Naive B cell (primary cell): ENCODE measurements around the gene CARD11. TPM values are rescaled to one million over a fixed set of nuclear protein-coding genes. Genes with fewer than 3 reads are reported as not detected.

ENCODE experiments used
- ATAC-seq, 2 donors: fragments of 150-1000 bp; cut with Tn5 transposase; 2 replicates each; pipeline ENCODE4 v1.10.0; 2021; ENCODE audit warnings: low read depth in 2 of 2, mild to moderate bottlenecking in 2 of 2, moderate library complexity in 2 of 2
- DNase-seq: peaks from one replicate; pipeline ENCODE4 v3.0.0; 2022
- H3K27ac Mint-ChIP-seq, 6 donors: one replicate each; pipeline ENCODE4 v1.8.0; 2020 to 2022; ENCODE audit warnings: mild to moderate bottlenecking in 6 of 6, mixed read lengths in 6 of 6, moderate library complexity in 5 of 6, inconsistent platforms in 2 of 6
- H3K27me3 Mint-ChIP-seq, 3 donors: one replicate each; pipeline ENCODE4 v1.8.0; 2021 to 2022; ENCODE audit warnings: mixed read lengths in 3 of 3, mild to moderate bottlenecking in 1 of 3
- H3K36me3 Mint-ChIP-seq, 2 donors: one replicate each; pipeline ENCODE4 v1.8.0; 2020 to 2022; ENCODE audit warnings: mixed read lengths in 2 of 2, inconsistent platforms in 1 of 2, mild to moderate bottlenecking in 1 of 2
- H3K4me1 Mint-ChIP-seq, 3 donors: one replicate each; pipeline ENCODE4 v1.8.0; 2020 to 2022; ENCODE audit warnings: mixed read lengths in 3 of 3, inconsistent platforms in 1 of 3, mild to moderate bottlenecking in 1 of 3, moderate library complexity in 1 of 3
- H3K4me3 Mint-ChIP-seq, 8 donors: one replicate each; pipeline ENCODE4 v1.8.0; 2020 to 2022; ENCODE audit warnings: mild to moderate bottlenecking in 8 of 8, mixed read lengths in 8 of 8, moderate library complexity in 8 of 8, inconsistent platforms in 2 of 8
- H3K9me3 Mint-ChIP-seq, 7 donors: one replicate each; pipeline ENCODE4 v1.8.0; 2020 to 2022; ENCODE audit warnings: mixed read lengths in 7 of 7, mild to moderate bottlenecking in 5 of 7, inconsistent platforms in 2 of 7, moderate library complexity in 1 of 7
- polyA plus RNA-seq, 6 donors: library from polyadenylated mRNA; unstranded; fragments of 300-500 nt; fragmentation: Illumina TruSeq; gene quantifications; one replicate each; pipeline ENCODE4 v1.2.3, GENCODE V29; 2021; ENCODE audit warnings: low read depth in 6 of 6

Gene CARD11
- polyA plus RNA-seq, 6 donors from 2014 or later = 9.4 to 55.3 (median 17.5) TPM

GRCh38 chr7:2984091-2984490, 59.6 kb downstream of the CARD11 start:
- Mint-ChIP-seq H3K27ac (peak overlapping the region; percentile 83 to 100 (median 91)), H3K36me3 (peaks cover 0 to 8% of the 10 kb centered on the region in 2 donors), H3K27me3 (no peaks in the 10 kb centered on the region), H3K9me3 (peaks cover 0 to 9% (median 4%) of the 10 kb centered on the region in 7 donors), H3K4me3 (peak overlapping the region in 4 of 8 donors; percentile 15 to 59 (median 25)), H3K4me1 (peaks cover 67 to 89% (median 85%) of the 10 kb centered on the region in 3 donors)
- DNase-seq = no peak
- ATAC-seq = no peak

DNA sequence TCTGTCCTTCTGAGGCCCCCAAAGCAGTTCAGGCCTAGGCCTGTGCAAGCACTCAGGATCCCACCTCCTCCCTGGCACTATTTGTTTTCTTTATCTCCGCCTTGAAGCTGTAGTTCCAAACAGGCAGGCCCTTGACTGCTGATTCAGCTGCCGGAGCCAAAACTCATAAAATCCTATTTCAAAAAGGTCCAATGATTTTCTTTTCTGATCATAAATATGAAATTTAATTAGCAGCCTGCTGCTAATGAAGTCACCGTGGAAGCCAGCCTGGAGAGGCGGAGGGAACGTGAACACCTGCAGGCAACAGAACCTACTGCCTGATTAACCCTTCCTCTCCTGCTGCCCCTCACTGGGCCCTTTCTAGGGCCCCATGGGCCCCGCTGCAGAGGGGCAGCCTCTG, 60.1 kb downstream of the CARD11 start:
- peak overlapping the region in 3 of 8 donors; percentile 3 to 59 (median 5) for H3K4me3 Mint-ChIP-seq
- no peaks in the 10 kb centered on the region for H3K27me3 Mint-ChIP-seq
- H3K27ac Mint-ChIP-seq = peak overlapping the region; percentile 89 to 100 (median 95)
- DNase-seq (no peak), ATAC-seq (no peak)
- peaks cover 72 to 91% (median 87%) of the 10 kb centered on the region in 3 donors for H3K4me1 Mint-ChIP-seq
- H3K9me3 Mint-ChIP-seq = peaks cover 0 to 6% (median 3%) of the 10 kb centered on the region in 7 donors
- H3K36me3 Mint-ChIP-seq = peaks cover 0 to 4% of the 10 kb centered on the region in 2 donors

DNA sequence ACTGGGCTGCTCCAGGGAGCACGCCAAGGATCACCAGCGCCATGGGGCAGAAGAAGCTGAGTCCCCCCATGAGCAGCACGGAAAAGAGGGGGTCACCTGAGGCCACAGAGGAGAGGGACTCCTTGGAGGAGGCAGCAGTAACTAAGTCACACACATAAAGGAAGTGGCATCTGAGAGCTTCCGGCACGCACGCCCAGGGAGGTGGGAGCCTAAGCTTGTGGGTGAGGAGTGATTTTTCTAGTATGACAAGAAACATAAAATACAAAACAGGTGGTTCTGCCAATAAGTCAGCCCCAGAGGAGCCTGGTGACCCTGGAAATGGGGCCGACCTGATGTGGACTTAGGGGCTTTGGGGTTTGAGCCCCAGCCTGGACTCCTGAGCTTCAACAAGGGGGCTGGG, 60.8 kb downstream of the CARD11 start:
- no peaks in the 10 kb centered on the region for H3K27me3 Mint-ChIP-seq
- peak overlapping the region; percentile 23 to 97 (median 69) for H3K4me3 Mint-ChIP-seq
- peak overlapping the region; percentile 89 to 100 (median 95) for H3K27ac Mint-ChIP-seq
- ATAC-seq (peak; percentile 15 to 26), DNase-seq (peak; percentile 63)
- peaks cover 78 to 91% (median 91%) of the 10 kb centered on the region in 3 donors for H3K4me1 Mint-ChIP-seq
- H3K36me3 Mint-ChIP-seq = no peaks in the 10 kb centered on the region
- no peaks in the 10 kb centered on the region for H3K9me3 Mint-ChIP-seq

DNA sequence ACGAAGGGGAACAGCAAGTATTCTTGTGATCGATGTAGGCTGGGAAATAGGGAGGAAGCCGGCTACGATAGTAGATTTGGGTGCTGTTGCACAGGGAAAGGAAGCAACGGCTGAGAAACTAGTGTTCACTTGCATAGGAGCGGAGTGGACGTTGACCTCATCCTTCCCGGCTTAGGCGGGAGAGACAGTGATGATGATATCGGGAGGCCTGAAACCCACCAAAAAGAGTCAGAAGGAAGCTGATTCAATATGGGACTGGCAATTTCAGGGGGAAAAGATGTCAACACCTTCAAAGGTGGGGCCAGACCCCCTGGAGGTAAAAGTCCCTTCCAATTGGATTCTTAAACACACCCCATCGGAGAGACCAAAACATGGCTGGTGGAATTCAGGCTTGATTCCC, 61.3 kb downstream of the CARD11 start:
- H3K4me1 Mint-ChIP-seq = peaks cover 78 to 95% (median 93%) of the 10 kb centered on the region in 3 donors
- H3K9me3 Mint-ChIP-seq = no peaks in the 10 kb centered on the region
- no peaks in the 10 kb centered on the region for H3K27me3 Mint-ChIP-seq
- ATAC-seq (no peak), DNase-seq (no peak)
- H3K27ac Mint-ChIP-seq = peak overlapping the region; percentile 89 to 100 (median 95)
- H3K4me3 Mint-ChIP-seq = peak overlapping the region; percentile 23 to 97 (median 69)
- no peaks in the 10 kb centered on the region for H3K36me3 Mint-ChIP-seq

GRCh38 chr7:2981103-2981480, 62.6 kb downstream of the CARD11 start:
- Mint-ChIP-seq H3K9me3 (no peaks in the 10 kb centered on the region), H3K36me3 (no peaks in the 10 kb centered on the region), H3K27me3 (no peaks in the 10 kb centered on the region), H3K27ac (peak overlapping the region; percentile 29 to 100 (median 94)), H3K4me1 (peaks cover 68 to 93% (median 88%) of the 10 kb centered on the region in 3 donors), H3K4me3 (peak overlapping the region; percentile 84 to 97 (median 94))
- DNase-seq (no peak), ATAC-seq (no peak)

DNA sequence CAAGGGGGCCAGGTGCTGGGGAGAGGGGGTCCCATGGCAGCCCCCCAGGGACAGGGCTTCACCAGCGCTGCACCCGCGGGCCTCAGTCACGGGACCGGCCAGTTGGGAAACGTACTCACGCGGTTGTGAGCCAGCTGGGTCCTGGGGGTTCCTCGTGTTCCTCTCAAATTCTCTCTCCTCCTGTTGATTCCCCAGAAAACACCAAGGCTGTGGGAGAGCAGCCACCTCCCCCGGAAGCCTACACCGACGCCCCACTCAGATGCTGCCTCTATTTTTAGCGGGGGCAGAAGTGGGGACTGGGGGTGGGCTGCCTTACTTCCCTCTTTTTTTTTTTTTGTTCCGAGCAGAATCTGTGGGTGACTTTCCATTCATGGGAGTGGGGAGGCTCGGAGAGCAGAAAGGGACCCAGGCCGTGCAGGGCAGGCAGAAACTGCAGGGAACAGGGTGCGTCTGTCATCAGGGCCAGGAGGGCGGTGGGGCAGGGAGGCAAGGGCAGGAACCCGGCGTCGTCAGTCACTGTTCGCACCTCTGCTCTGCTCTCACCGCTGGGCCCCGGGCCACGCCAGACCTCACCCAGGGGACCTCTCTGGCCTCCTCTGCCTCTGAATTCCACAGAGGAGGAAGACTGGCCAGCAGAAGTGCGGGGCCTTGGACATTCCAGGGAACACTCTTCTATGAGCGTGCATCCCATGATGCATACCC, 63.1 kb downstream of the CARD11 start:
- peak; percentile 70 for DNase-seq
- Mint-ChIP-seq H3K4me1 (peaks cover 67 to 91% (median 89%) of the 10 kb centered on the region in 3 donors), H3K27me3 (no peaks in the 10 kb centered on the region), H3K4me3 (peak overlapping the region; percentile 84 to 97 (median 94)), H3K36me3 (no peaks in the 10 kb centered on the region), H3K27ac (peak overlapping the region; percentile 91 to 100 (median 98)), H3K9me3 (no peaks in the 10 kb centered on the region)
- peak in 1 of 2 donors; percentile 9 for ATAC-seq

DNA sequence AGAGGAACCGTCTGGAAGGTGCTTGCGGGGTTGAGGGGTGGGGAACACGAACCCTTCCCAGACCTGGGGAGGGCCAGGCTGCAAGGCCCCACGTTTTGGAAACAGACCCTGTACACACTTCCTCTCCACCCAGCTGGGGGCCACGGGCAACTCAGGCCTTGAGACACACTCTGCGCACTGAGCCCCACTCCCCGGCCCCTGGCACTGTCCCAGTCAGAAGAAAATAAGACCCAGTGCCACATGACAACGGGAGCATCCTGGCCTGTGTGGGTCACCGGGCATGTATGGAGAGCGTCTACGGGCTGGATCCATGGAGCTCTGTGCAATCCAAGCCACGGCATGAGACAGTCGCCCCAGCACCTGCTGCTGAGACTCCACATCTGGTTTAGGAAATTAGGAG, 63.7 kb downstream of the CARD11 start:
- Mint-ChIP-seq H3K27me3 (no peaks in the 10 kb centered on the region), H3K4me1 (peaks cover 64 to 92% (median 88%) of the 10 kb centered on the region in 3 donors), H3K9me3 (no peaks in the 10 kb centered on the region), H3K27ac (peak overlapping the region; percentile 91 to 100 (median 98)), H3K36me3 (no peaks in the 10 kb centered on the region), H3K4me3 (peak overlapping the region; percentile 84 to 97 (median 94))
- DNase-seq (peak; percentile 29), ATAC-seq (no peak)

DNA sequence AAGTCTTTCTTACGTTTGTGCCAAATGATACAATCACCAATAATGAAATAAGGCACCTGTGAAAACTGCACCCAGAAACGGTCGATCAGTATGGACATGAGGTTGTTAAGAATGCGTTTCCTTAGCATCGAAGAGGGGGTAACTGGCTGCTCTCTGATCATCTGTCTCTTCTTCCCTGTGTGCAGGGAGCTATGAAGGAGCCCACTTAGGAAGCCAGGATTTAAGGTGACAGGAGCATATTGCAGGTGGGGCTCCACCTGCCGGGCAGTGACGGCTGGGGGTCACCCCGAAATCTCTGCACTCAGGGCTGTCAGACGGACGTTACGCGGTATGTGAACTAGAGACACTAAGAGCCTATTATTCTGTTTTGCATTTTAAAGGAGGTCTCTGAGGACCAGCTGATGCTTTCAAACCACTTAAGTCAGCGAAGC, 64.5 kb downstream of the CARD11 start:
- Mint-ChIP-seq H3K36me3 (no peaks in the 10 kb centered on the region), H3K27ac (peak overlapping the region; percentile 91 to 100 (median 99)), H3K27me3 (no peaks in the 10 kb centered on the region), H3K4me1 (peaks cover 57 to 91% (median 86%) of the 10 kb centered on the region in 3 donors), H3K9me3 (no peaks in the 10 kb centered on the region), H3K4me3 (peak overlapping the region; percentile 84 to 97 (median 94))
- peak; percentile 54 for DNase-seq
- peak; percentile 7 to 10 for ATAC-seq

DNA sequence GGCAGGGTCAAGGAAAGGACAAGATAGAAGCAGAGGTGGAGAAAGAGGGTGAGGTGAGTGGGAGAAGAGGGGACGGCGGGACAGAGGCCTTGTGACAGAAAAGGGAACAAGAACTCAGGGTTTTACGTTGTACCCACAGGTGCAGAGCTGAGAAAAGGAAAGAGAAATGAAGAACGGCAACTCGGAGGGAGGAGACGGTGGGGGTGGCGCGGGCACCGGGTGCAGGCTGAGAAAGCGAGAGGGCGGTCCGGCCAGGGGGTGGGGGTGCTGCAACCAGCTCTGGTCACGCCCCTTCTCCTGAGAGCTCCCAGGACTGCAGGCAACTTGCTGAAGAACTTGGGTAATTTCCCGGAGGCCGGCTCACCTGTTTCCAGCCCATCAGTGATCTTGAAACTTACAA, 65.3 kb downstream of the CARD11 start:
- peak overlapping the region; percentile 84 to 97 (median 94) for H3K4me3 Mint-ChIP-seq
- peak; percentile 94 for DNase-seq
- ATAC-seq = peak; percentile 84 to 85
- H3K27ac Mint-ChIP-seq = peak overlapping the region; percentile 91 to 100 (median 99)
- H3K4me1 Mint-ChIP-seq = peaks cover 50 to 91% (median 85%) of the 10 kb centered on the region in 3 donors
- no peaks in the 10 kb centered on the region for H3K9me3 Mint-ChIP-seq
- peaks cover 0 to under 1% of the 10 kb centered on the region in 2 donors for H3K36me3 Mint-ChIP-seq
- no peaks in the 10 kb centered on the region for H3K27me3 Mint-ChIP-seq

- Mint-ChIP-seq H3K27me3 (no peaks in the 10 kb centered on the region), H3K27ac (peak overlapping the region; percentile 91 to 100 (median 99)), H3K4me3 (peak overlapping the region in 2 of 8 donors; percentile 39 to 58), H3K9me3 (no peaks in the 10 kb centered on the region), H3K4me1 (peaks cover 40 to 73% (median 71%) of the 10 kb centered on the region in 3 donors), H3K36me3 (peaks cover 0 to 4% of the 10 kb centered on the region in 2 donors)
- DNase-seq (no peak), ATAC-seq (no peak)
Observed at GRCh38 chr7:2975821-2976371, 67.8 kb downstream of the CARD11 start.

DNA sequence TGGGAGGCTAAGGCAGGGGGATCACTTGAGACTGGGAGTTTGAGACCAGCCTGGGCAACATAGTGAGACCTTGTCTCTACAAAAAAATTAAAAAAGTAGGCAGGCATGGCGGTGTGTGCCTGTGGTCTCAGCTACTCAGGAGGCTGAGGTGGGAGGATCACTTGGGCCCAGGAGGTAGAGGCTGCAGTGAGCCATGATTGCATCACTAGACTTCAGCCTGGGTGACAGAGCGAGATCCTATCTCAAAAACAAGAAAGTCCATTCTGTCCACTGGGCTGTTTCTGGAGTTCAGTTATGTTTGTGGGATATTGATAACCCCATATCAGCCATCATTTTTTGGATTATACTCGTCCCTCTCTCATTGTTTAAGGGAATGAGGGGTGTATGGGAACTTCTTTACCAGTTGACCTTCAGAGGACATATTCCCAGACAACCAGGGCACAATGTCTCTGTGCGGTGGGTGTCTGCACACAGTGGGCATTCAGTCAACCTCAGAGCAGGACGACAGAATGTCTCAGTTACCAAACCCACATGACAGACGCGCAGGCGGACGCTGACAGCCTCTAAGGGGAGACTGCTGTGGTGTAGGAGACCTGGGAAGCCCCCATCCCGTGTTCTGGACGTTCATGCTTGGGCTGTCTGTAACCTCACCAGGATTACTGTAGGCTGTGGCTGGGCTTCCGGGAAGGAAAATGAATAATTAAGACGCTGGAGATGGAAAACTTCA, 69.4 kb downstream of the CARD11 start:
- peak overlapping the region in 2 of 8 donors; percentile 16 to 18 for H3K4me3 Mint-ChIP-seq
- peaks cover 28 to 57% (median 56%) of the 10 kb centered on the region in 3 donors for H3K4me1 Mint-ChIP-seq
- peak overlapping the region; percentile 49 to 91 (median 80) for H3K27ac Mint-ChIP-seq
- H3K36me3 Mint-ChIP-seq = peaks cover 0 to 4% of the 10 kb centered on the region in 2 donors
- no peaks in the 10 kb centered on the region for H3K27me3 Mint-ChIP-seq
- ATAC-seq = no peak
- H3K9me3 Mint-ChIP-seq = no peaks in the 10 kb centered on the region
- no peak for DNase-seq

DNA sequence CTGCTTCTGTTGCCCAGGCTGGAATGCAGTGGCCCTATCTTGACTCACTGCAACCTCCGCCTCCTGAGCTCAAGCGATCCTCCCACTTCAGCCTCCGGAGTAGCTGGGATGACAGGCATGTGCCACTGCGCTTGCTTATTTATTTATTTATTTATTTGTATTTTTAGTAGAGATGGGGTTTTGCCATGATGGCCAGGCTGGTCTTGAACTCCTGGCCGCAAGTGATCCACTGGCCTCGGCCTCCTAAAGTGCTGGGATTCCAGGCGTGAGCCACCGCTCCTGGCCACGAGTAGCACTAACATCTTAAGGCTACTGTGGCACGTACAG, 70.9 kb downstream of the CARD11 start:
- peak overlapping the region in 5 of 6 donors; percentile 84 to 96 (median 94) for H3K27ac Mint-ChIP-seq
- H3K9me3 Mint-ChIP-seq = peaks cover 0 to under 1% (median 0%) of the 10 kb centered on the region in 7 donors
- DNase-seq (no peak), ATAC-seq (no peak)
- H3K4me1 Mint-ChIP-seq = peaks cover 15 to 46% (median 42%) of the 10 kb centered on the region in 3 donors
- peaks cover 0 to 4% of the 10 kb centered on the region in 2 donors for H3K36me3 Mint-ChIP-seq
- H3K27me3 Mint-ChIP-seq = no peaks in the 10 kb centered on the region
- H3K4me3 Mint-ChIP-seq = peak overlapping the region in 2 of 8 donors; percentile 3 to 44
